ENCODE data around the gene HOXA2.

Gene HOXA2

GRCh38 chr7:27098578-27099451, 3.7 kb downstream of the HOXA2 start:
- no peak for DNase-seq (ENCODE audit: low spot score)

GRCh38 chr7:27097686-27098577, 4.6 kb downstream of the HOXA2 start:
- DNase-seq (ENCODE audit: low spot score) = no peak

GRCh38 chr7:27096768-27097514, 5.5 kb downstream of the HOXA2 start:
- no peak for DNase-seq (ENCODE audit: low spot score)

- no peak for DNase-seq (ENCODE audit: low spot score)
These were observed 6.4 kb downstream of the HOXA2 start, which contains the start of gene HOXA1 for GRCh38 chr7:27095897-27096767. Gene HOXA1 (minus strand): TSS chr7:27096000. CDS start chr7:27095912, 88 bp downstream.

- no peak for DNase-seq (ENCODE audit: low spot score)
These were observed 7.2 kb downstream of the HOXA2 start for GRCh38 chr7:27095050-27095896.

GRCh38 chr7:27094304-27095049, 8.0 kb downstream of the HOXA2 start:
- DNase-seq (ENCODE audit: low spot score) = no peak

GRCh38 chr7:27093184-27093895, 9.1 kb downstream of the HOXA2 start:
- DNase-seq (ENCODE audit: low spot score) = no peak

GRCh38 chr7:27092819-27093110, 9.7 kb downstream of the HOXA2 start:
- DNase-seq (ENCODE audit: low spot score) = no peak

- DNase-seq (ENCODE audit: low spot score) = no peak
These were observed 10.3 kb downstream of the HOXA2 start for GRCh38 chr7:27091941-27092818.

GRCh38 chr7:27091105-27091504, 11.4 kb downstream of the HOXA2 start:
- DNase-seq (ENCODE audit: low spot score) = no peak

GRCh38 chr7:27088002-27088922, 14.2 kb downstream of the HOXA2 start:
- no peak for DNase-seq (ENCODE audit: low spot score)

- no peak for DNase-seq (ENCODE audit: low spot score)
These were observed 18.8 kb downstream of the HOXA2 start for GRCh38 chr7:27083646-27084045.

- no peak for DNase-seq (ENCODE audit: low spot score)
These were observed 20.3 kb downstream of the HOXA2 start for GRCh38 chr7:27082171-27082570.

- DNase-seq (ENCODE audit: low spot score) = no peak
These were observed 21.5 kb downstream of the HOXA2 start for GRCh38 chr7:27080844-27081436.

GRCh38 chr7:27079234-27079975, 23.1 kb downstream of the HOXA2 start:
- DNase-seq (ENCODE audit: low spot score) = no peak

Measured in putamen (tissue), 1 donor.